Heart left ventricle (tissue), 16 donors: ENCODE measurements around the gene UBR3. TPM values are rescaled to one million over a fixed set of nuclear protein-coding genes. Genes with fewer than 3 reads are reported as not detected.

Experiments
- ATAC-seq, 4 donors: fragments of 200-7000 bp; cut with Tn5 transposase; one replicate each; pipeline ENCODE4 v1.9.1; 2020 to 2022; ENCODE audit warnings: moderate library complexity in 4 of 4, mild to moderate bottlenecking in 3 of 4, moderate number of reproducible peaks in 1 of 4
- DNase-seq, 5 donors: peaks; one replicate each; pipeline ENCODE4 v3.0.0-alpha.2; 2020
- H3K27ac ChIP-seq, 12 donors: fragments of 200-600 bp; sonication (generic) in 4 of 12; one replicate each; pipeline versions ENCODE4 v1.5.0 to v1.8.0; 2016 to 2022; ENCODE audit warnings: mild to moderate bottlenecking in 2 of 12
- H3K27me3 ChIP-seq, 9 donors: fragments of 200-600 bp; sonication (generic) in 2 of 9; one replicate each; pipeline versions ENCODE4 v1.5.1 to v1.8.0; 2016 to 2022; ENCODE audit warnings: mild to moderate bottlenecking in 3 of 9
- H3K36me3 ChIP-seq, 9 donors: fragments of 200-600 bp; sonication (generic) in 2 of 9; one replicate each; pipeline versions ENCODE4 v1.5.0 to v1.8.0; 2018 to 2022; ENCODE audit warnings: mild to moderate bottlenecking in 2 of 9
- H3K4me1 ChIP-seq, 12 donors: fragments of 200-600 bp; sonication (generic) in 4 of 12; one replicate each; pipeline versions ENCODE4 v1.5.0 to v1.8.0; 2016 to 2022; ENCODE audit warnings: mild to moderate bottlenecking in 3 of 12
- H3K4me3 ChIP-seq, 12 donors: fragments of 200-600 bp; sonication (generic) in 4 of 12; one replicate each; pipeline versions ENCODE4 v1.5.0 to v1.8.0; 2017 to 2022; ENCODE audit warnings: mild to moderate bottlenecking in 9 of 12, moderate library complexity in 4 of 12
- H3K9me3 ChIP-seq, 12 donors: fragments of 200-600 bp; sonication (generic) in 4 of 12; one replicate each; pipeline versions ENCODE4 v1.5.0 to v1.8.0; 2016 to 2022; ENCODE audit warnings: mild to moderate bottlenecking in 1 of 12
- CTCF ChIP-seq, 12 donors: fragments of 200-600 bp; sonication (generic) in 4 of 12; IDR thresholded peaks; one replicate each; pipeline versions ENCODE4 v1.5.0 to v1.8.0; 2018 to 2022; ENCODE audit warnings: antibody characterized with exemption in 12 of 12, mild to moderate bottlenecking in 5 of 12
- POLR2A ChIP-seq, 2 donors: fragments of 450-650 bp; IDR thresholded peaks; one replicate each; pipeline ENCODE4 v1.6.1; 2017; ENCODE audit warnings: antibody characterized with exemption in 2 of 2, mild to moderate bottlenecking in 2 of 2, moderate library complexity in 2 of 2
- WGBS, 4 donors: extraction: QIAGEN DNeasy Blood & Tissue Kit in 2 of 4; methylation state at CpG; one replicate each; pipeline versions ENCODE4 v1.1.5 to v1.1.7; 2013 to 2018; 5-methylcytosine and 5-hydroxymethylcytosine counted together
- intact Hi-C, 10 donors: fragments of 100-400 bp; cut with DNase I; formaldehyde crosslinking; loops; one replicate each; pipeline versions ENCODE4 v1.11.1 to v1.14.2; 2022
- polyA plus RNA-seq, 2 donors: library from polyadenylated mRNA; stranded (reverse); fragments of 200-250 nt; gene quantifications; one replicate each; pipeline ENCODE4 v1.2.3, GENCODE V29; 2013
- total RNA-seq, 9 donors: library from RNA; depleted of rRNA in 2 of 9; stranded (reverse); fragments of >200 nt in 2 of 9; fragmentation: NEBNext Ultra II Directional in 3 of 9; extraction: Animal tissue kit (Norgen Biotek cat#: 25700) in 3 of 9; gene quantifications; one replicate each; pipeline versions ENCODE4 v1.1.0 to v1.2.4, GENCODE V29; 2016 to 2023
- donor health status: ischemic (EF 13 %, LVEDD 7.1; RV severe dilation, severe dysfunction).
- donor health status: healthy with polysubstance abuse.
- donor health status: DM: no; HTN: yes; CAD: no.
- donor health status: DM: no; HTN: no; CAD: no.
- donor health status: ischemic (EF 25% LVEDD 6.9; RV normal size, moderate dysfunction).
- donor health status: ischemic (EF 25% LVEDD 5.7; RV mildly dilated, moderate dysfunction).
- donor health status: healthy.
- donor health status: DM: yes; HTN: yes; CAD: no.
- donor health status: ischemic (EF 35%, LVEDD 5.7; RV mildly dilated, moderate dysfunction).
- donor health status: nonischemic (EF 11% LVEDD 7.7; RV severe dilation, severe dysfunction).
- donor health status: DM: yes; HTN: yes; CAD: no.
- donor health status: PGD.
- donor health status: ischemic (EF 29% LVEDD 5.4; RV normal size, mild dysfunction).
- donor health status: nonischemic (EF 23%, LVEDD 6.1; RV moderate dilation, normal function).

The UBR3 gene
- total and polyA plus RNA-seq, 11 donors: 34.8 to 137 (median 106) TPM

GRCh38 chr2:169961911-169962310, 134.7 kb downstream of the UBR3 start:
- no peak overlapping the region for H3K4me3 ChIP-seq
- peaks cover 0 to 14% (median 0%) of the 10 kb centered on the region in 12 donors for H3K4me1 ChIP-seq
- peaks cover 0 to 19% (median 0%) of the 10 kb centered on the region in 12 donors for H3K9me3 ChIP-seq
- ATAC-seq: peak in 2 of 4 donors; percentile 47 to 55
- H3K36me3 ChIP-seq: peaks cover 0 to 98% (median 53%) of the 10 kb centered on the region in 9 donors
- no peak for TF ChIP-seq POLR2A (IDR thresholded peaks at IDR 0.05)
- no peak for TF ChIP-seq CTCF (IDR thresholded peaks at IDR 0.05)
- no peaks in the 10 kb centered on the region for H3K27me3 ChIP-seq
- peak in 1 of 5 donors; percentile 28 for DNase-seq
- WGBS, 4 donors: 81 to 88% (median 83%) methylated on average over 4 of the region's 4 CpGs
- no peak overlapping the region for H3K27ac ChIP-seq
- intact Hi-C loops: no loop called here

- no peak for ATAC-seq
- Histone ChIP-seq H3K9me3 (peaks cover 0 to 10% (median 0%) of the 10 kb centered on the region in 12 donors), H3K4me1 (peaks cover 0 to 14% (median 0%) of the 10 kb centered on the region in 12 donors), H3K36me3 (peaks cover 0 to 86% (median 48%) of the 10 kb centered on the region in 9 donors), H3K27me3 (no peaks in the 10 kb centered on the region), H3K4me3 (no peak overlapping the region), H3K27ac (no peak overlapping the region)
- no peak for DNase-seq
- no peak for TF ChIP-seq POLR2A (IDR thresholded peaks at IDR 0.05)
- no peak for TF ChIP-seq CTCF (IDR thresholded peaks at IDR 0.05)
- intact Hi-C loops: no loop called here
Measured at GRCh38 chr2:169963786-169964185, 136.5 kb downstream of the UBR3 start.

GRCh38 chr2:169964740-169965139, 137.5 kb downstream of the UBR3 start:
- peaks cover 0 to 79% (median 38%) of the 10 kb centered on the region in 9 donors for H3K36me3 ChIP-seq
- DNase-seq: no peak
- H3K27ac ChIP-seq: no peak overlapping the region
- H3K27me3 ChIP-seq: no peaks in the 10 kb centered on the region
- ATAC-seq: no peak
- H3K4me1 ChIP-seq: peaks cover 0 to 14% (median 0%) of the 10 kb centered on the region in 12 donors
- no peak overlapping the region for H3K4me3 ChIP-seq
- TF ChIP-seq POLR2A (IDR thresholded peaks at IDR 0.05) (no peak), CTCF (IDR thresholded peaks at IDR 0.05) (no peak)
- WGBS, 4 donors: 84 to 95% (median 88%) methylated on average over 2 of the region's 2 CpGs
- intact Hi-C loops: no loop called here
- H3K9me3 ChIP-seq: peaks cover 0 to 7% (median 0%) of the 10 kb centered on the region in 12 donors

GRCh38 chr2:169965495-169965894, 138.2 kb downstream of the UBR3 start:
- ATAC-seq (no peak), DNase-seq (no peak)
- Histone ChIP-seq H3K9me3 (peaks cover 0 to 10% (median 0%) of the 10 kb centered on the region in 12 donors), H3K4me3 (no peak overlapping the region), H3K36me3 (peaks cover 0 to 74% (median 34%) of the 10 kb centered on the region in 9 donors), H3K27ac (no peak overlapping the region), H3K27me3 (no peaks in the 10 kb centered on the region), H3K4me1 (peaks cover 0 to 14% (median 0%) of the 10 kb centered on the region in 12 donors)
- intact Hi-C loops: no loop called here
- 89 to 97% (median 94%) methylated on average over 2 of the region's 2 CpGs for WGBS, 4 donors
- no peak for TF ChIP-seq POLR2A (IDR thresholded peaks at IDR 0.05)
- TF ChIP-seq CTCF (IDR thresholded peaks at IDR 0.05): no peak
